ENCODE data around the gene SDR42E1.

DNA sequence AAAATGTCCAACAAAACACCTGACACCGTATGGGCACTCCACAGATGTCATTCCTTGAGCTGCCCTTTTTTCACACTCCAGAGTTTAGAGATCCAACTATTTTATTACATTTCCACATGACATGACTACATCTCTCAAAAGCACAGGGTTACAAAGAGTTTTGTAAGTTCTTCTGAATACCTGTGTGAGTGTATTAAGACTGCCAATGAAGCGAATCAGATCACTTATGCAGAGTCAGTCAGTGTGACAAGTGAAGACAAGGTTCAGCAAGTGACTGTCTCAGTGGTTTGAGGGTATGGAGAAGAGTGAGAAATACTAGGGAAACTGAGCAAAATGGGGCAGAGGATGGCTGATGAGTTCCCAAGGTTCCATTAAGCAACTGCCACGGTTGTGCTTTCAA lies 8.4 kb downstream of the SDR42E1 start:
- TF ChIP-seq, protein P1, sequence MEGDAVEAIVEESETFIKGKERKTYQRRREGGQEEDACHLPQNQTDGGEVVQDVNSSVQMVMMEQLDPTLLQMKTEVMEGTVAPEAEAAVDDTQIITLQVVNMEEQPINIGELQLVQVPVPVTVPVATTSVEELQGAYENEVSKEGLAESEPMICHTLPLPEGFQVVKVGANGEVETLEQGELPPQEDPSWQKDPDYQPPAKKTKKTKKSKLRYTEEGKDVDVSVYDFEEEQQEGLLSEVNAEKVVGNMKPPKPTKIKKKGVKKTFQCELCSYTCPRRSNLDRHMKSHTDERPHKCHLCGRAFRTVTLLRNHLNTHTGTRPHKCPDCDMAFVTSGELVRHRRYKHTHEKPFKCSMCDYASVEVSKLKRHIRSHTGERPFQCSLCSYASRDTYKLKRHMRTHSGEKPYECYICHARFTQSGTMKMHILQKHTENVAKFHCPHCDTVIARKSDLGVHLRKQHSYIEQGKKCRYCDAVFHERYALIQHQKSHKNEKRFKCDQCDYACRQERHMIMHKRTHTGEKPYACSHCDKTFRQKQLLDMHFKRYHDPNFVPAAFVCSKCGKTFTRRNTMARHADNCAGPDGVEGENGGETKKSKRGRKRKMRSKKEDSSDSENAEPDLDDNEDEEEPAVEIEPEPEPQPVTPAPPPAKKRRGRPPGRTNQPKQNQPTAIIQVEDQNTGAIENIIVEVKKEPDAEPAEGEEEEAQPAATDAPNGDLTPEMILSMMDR (IDR thresholded peaks at IDR 0.05), result no peak
- TF ChIP-seq POLR2A (IDR thresholded peaks at IDR 0.05), result no peak
